DND-41 (cell line): ENCODE data around the gene SNCA.

Source experiments
- CTCF ChIP-seq: IDR thresholded peaks from 2 replicates; pipeline ENCODE4 v1.5.1; 2012; ENCODE audit warnings: borderline replicate concordance, low read length, moderate library complexity, mild to moderate bottlenecking; ENCODE audit not compliant: poor library complexity, severe bottlenecking; ENCODE audit errors: extremely low read depth
- EZH2 ChIP-seq: IDR thresholded peaks from 3 replicates; pipeline ENCODE4 v1.6.1; 2012; ENCODE audit warnings: borderline replicate concordance, low read depth, mild to moderate bottlenecking, moderate library complexity, low read length, inconsistent platforms; ENCODE audit not compliant: severe bottlenecking

- TF ChIP-seq CTCF (no peak), EZH2 (no peak)
Observed at GRCh38 chr4:89745708-89746107, 91.3 kb downstream of the SNCA start.
